Measurements from ENCODE around the gene RALGAPA1.

DNA sequence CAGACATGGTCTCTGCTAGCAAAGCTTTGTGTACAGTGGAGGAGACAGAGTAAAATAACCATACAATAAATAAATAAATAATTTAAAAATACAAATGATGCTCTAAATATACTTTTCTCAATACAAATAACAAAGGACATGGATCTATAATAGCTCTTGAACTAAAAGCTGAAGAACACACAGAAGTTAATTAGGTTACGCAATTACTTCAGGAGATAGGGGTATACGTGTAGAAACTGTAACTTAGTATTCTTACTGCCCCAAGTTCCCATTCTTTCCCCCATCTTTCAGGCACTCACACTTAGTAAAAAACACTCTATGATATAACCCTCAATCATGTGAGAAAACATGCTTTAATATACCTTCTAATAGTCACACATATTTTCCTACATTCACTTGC is 231.0 kb downstream of the RALGAPA1 start:
- TF ChIP-seq ZBTB21 (CRISPR knock-in tag; IDR thresholded peaks at IDR 0.05; ENCODE audit: borderline replicate concordance) = no peak
- TF ChIP-seq FOXK1 (CRISPR knock-in tag; IDR thresholded peaks at IDR 0.05) = no peak
- TF ChIP-seq, protein P1, sequence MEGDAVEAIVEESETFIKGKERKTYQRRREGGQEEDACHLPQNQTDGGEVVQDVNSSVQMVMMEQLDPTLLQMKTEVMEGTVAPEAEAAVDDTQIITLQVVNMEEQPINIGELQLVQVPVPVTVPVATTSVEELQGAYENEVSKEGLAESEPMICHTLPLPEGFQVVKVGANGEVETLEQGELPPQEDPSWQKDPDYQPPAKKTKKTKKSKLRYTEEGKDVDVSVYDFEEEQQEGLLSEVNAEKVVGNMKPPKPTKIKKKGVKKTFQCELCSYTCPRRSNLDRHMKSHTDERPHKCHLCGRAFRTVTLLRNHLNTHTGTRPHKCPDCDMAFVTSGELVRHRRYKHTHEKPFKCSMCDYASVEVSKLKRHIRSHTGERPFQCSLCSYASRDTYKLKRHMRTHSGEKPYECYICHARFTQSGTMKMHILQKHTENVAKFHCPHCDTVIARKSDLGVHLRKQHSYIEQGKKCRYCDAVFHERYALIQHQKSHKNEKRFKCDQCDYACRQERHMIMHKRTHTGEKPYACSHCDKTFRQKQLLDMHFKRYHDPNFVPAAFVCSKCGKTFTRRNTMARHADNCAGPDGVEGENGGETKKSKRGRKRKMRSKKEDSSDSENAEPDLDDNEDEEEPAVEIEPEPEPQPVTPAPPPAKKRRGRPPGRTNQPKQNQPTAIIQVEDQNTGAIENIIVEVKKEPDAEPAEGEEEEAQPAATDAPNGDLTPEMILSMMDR (IDR thresholded peaks at IDR 0.05) = no peak

Measured in WTC11 (cell line).